Measurements from ENCODE around the gene ATP8A2. TPM values are rescaled to one million over a fixed set of nuclear protein-coding genes. Genes with fewer than 3 reads are reported as not detected.

Gene ATP8A2
- total RNA-seq, 2 experiments from 2014 or later: not detected

- no peak overlapping the region for H3K4me2 ChIP-seq (ENCODE audit: low read length)
- H3K36me3 ChIP-seq (ENCODE audit: insufficient read depth, low read length): no peaks in the 10 kb centered on the region
- no peak overlapping the region for H3K4me3 ChIP-seq (ENCODE audit: low read depth, low read length, poor library complexity, severe bottlenecking)
- intact Hi-C loops (cut with micrococcal nuclease; ENCODE audit: unreplicated experiment): no loop called here
- no peak overlapping the region for H3K27ac ChIP-seq (ENCODE audit: low read depth, low read length, poor library complexity, severe bottlenecking)
- no peaks in the 10 kb centered on the region for H4K20me1 ChIP-seq (ENCODE audit: insufficient read depth, low read length)
- no TSS peak for BruUV-seq (replicated peaks)
- no peak for DNase-seq (ENCODE audit: low spot score)
- H3K9me3 ChIP-seq (ENCODE audit: low read length): no peaks in the 10 kb centered on the region
- POLR2A ChIA-PET: no interaction called here
- no peaks in the 10 kb centered on the region for H3K9me2 ChIP-seq (ENCODE audit: insufficient read depth, low read length)
- TF ChIP-seq CTCF (conservative IDR thresholded peaks at IDR 0.05; ENCODE audit: low read length): no peak
- no peak for TF ChIP-seq EZH2phosphoT487 (IDR thresholded peaks at IDR 0.05; ENCODE audit: borderline replicate concordance, low read depth, low read length)
- CTCF ChIA-PET (ENCODE audit: unreplicated experiment): no interaction called here
- H3K79me2 ChIP-seq (ENCODE audit: insufficient read depth, low read depth, low read length): no peaks in the 10 kb centered on the region
- no peak overlapping the region for H2AFZ ChIP-seq (ENCODE audit: low read length)
- no peaks in the 10 kb centered on the region for H3K4me1 ChIP-seq (ENCODE audit: insufficient read depth, low read length, poor library complexity, severe bottlenecking)
Measured at GRCh38 chr13:25979371-25979770, 607.6 kb downstream of the ATP8A2 start.

GRCh38 chr13:25980255-25980654 is 608.5 kb downstream of the ATP8A2 start:
- no peak overlapping the region for H3K27ac ChIP-seq (ENCODE audit: low read depth, low read length, poor library complexity, severe bottlenecking)
- no peak overlapping the region for H3K4me3 ChIP-seq (ENCODE audit: low read depth, low read length, poor library complexity, severe bottlenecking)
- BruUV-seq (replicated peaks): no TSS peak
- intact Hi-C loops (cut with micrococcal nuclease; ENCODE audit: unreplicated experiment): no loop called here
- H3K9me2 ChIP-seq (ENCODE audit: insufficient read depth, low read length): no peaks in the 10 kb centered on the region
- DNase-seq (ENCODE audit: low spot score): peak; percentile 17
- no peak overlapping the region for H3K4me2 ChIP-seq (ENCODE audit: low read length)
- no peaks in the 10 kb centered on the region for H3K79me2 ChIP-seq (ENCODE audit: insufficient read depth, low read depth, low read length)
- CTCF ChIA-PET (ENCODE audit: unreplicated experiment): no interaction called here
- H3K36me3 ChIP-seq (ENCODE audit: insufficient read depth, low read length): no peaks in the 10 kb centered on the region
- H2AFZ ChIP-seq (ENCODE audit: low read length): no peak overlapping the region
- no peaks in the 10 kb centered on the region for H4K20me1 ChIP-seq (ENCODE audit: insufficient read depth, low read length)
- no peaks in the 10 kb centered on the region for H3K4me1 ChIP-seq (ENCODE audit: insufficient read depth, low read length, poor library complexity, severe bottlenecking)
- TF ChIP-seq CTCF (conservative IDR thresholded peaks at IDR 0.05; ENCODE audit: low read length): peak; percentile 47
- no peak for TF ChIP-seq EZH2phosphoT487 (IDR thresholded peaks at IDR 0.05; ENCODE audit: borderline replicate concordance, low read depth, low read length)
- no peaks in the 10 kb centered on the region for H3K9me3 ChIP-seq (ENCODE audit: low read length)
- POLR2A ChIA-PET: no interaction called here

DNA sequence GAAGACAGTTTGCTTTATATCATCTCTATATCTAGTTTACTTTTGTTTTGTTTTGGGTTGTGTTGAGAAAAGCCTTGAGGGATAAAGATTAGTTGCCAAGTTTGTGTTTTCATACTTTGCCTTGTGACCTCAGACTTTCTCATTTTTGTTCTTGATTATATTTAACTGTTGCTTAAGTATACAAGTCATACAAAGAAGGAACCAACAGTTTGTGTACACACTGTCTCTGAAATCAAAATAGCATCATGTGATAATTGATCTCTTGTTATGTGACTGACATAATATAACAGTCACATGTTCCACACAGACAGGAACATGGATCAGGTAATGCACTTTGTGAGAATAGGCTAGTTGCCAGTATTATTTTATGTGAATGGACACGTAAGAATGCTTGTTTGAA is 609.3 kb downstream of the ATP8A2 start:
- DNase-seq (ENCODE audit: low spot score): no peak
- ChIA-PET CTCF (ENCODE audit: unreplicated experiment) (no interaction called here), POLR2A (no interaction called here)
- Histone ChIP-seq H3K4me1 (ENCODE audit: insufficient read depth, low read length, poor library complexity, severe bottlenecking) (no peaks in the 10 kb centered on the region), H3K79me2 (ENCODE audit: insufficient read depth, low read depth, low read length) (no peaks in the 10 kb centered on the region), H2AFZ (ENCODE audit: low read length) (no peak overlapping the region), H3K4me3 (ENCODE audit: low read depth, low read length, poor library complexity, severe bottlenecking) (no peak overlapping the region), H3K4me2 (ENCODE audit: low read length) (no peak overlapping the region), H3K9me3 (ENCODE audit: low read length) (no peaks in the 10 kb centered on the region), H3K27ac (ENCODE audit: low read depth, low read length, poor library complexity, severe bottlenecking) (no peak overlapping the region), H4K20me1 (ENCODE audit: insufficient read depth, low read length) (no peaks in the 10 kb centered on the region), H3K36me3 (ENCODE audit: insufficient read depth, low read length) (no peaks in the 10 kb centered on the region), H3K9me2 (ENCODE audit: insufficient read depth, low read length) (no peaks in the 10 kb centered on the region)
- intact Hi-C loops (cut with micrococcal nuclease; ENCODE audit: unreplicated experiment): no loop called here
- TF ChIP-seq EZH2phosphoT487 (IDR thresholded peaks at IDR 0.05; ENCODE audit: borderline replicate concordance, low read depth, low read length): no peak
- no peak for TF ChIP-seq CTCF (conservative IDR thresholded peaks at IDR 0.05; ENCODE audit: low read length)
- no TSS peak for BruUV-seq (replicated peaks)

Data from OCI-LY7 (cell line).